ES-I3 (cell line): Measurements from ENCODE around the gene SLF2.

Source experiments
- H3K36me3 ChIP-seq: 2 replicates; pipeline ENCODE4 v1.6.1; 2013; ENCODE audit warnings: mild to moderate bottlenecking, low read length, control low read depth, moderate library complexity; ENCODE audit not compliant: insufficient read depth
- H3K4me1 ChIP-seq: 2 replicates; pipeline ENCODE4 v1.6.1; 2013; ENCODE audit warnings: mild to moderate bottlenecking, control low read depth, low read length; ENCODE audit not compliant: insufficient read depth
- H3K9ac ChIP-seq: 2 replicates; pipeline ENCODE4 v1.6.1; 2013; ENCODE audit warnings: low read depth, mild to moderate bottlenecking, low read length, moderate library complexity
- H3K9me3 ChIP-seq: 2 replicates; pipeline ENCODE4 v1.6.1; 2013; ENCODE audit warnings: mild to moderate bottlenecking, low read length, moderate library complexity; ENCODE audit not compliant: control insufficient read depth, insufficient read depth

SLF2 gene

DNA sequence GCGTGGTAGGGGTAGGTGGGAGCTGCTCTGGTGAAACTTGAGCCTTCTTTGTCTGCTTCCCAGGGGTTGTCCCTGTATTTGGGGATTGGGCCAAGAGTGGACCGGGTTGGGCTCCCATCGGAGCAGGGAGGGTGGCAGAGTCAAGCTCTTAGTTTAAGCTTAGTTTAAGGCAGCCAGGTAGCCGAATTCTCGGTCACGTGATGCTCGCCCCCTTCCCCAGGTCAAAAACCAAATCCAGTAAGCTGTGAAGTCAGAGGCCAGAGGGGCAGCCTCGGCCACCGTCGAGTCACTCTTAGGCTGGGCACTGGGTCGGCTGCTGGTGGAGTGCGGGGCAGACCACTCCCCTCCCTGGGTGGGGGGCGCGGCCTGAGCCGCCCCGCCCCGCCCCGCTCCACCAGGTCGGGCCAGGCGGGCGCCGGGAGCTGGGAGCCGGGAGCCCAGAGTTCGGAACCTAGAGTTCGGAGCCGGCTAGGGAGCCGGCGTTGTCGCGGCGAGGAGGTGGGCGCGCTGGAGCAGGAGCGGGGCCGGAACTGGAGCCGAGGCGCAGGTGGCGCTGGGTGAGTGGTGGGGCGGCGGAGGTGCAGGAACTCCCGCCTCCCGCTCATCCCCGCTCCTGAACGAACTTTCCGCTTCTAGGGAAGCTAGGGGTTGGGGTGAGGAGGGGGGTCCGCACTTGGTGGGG lies 84.1 kb downstream of the SLF2 start:
- peaks cover 16% of the 10 kb centered on the region for H3K4me1 ChIP-seq
- no peaks in the 10 kb centered on the region for H3K9me3 ChIP-seq

DNA sequence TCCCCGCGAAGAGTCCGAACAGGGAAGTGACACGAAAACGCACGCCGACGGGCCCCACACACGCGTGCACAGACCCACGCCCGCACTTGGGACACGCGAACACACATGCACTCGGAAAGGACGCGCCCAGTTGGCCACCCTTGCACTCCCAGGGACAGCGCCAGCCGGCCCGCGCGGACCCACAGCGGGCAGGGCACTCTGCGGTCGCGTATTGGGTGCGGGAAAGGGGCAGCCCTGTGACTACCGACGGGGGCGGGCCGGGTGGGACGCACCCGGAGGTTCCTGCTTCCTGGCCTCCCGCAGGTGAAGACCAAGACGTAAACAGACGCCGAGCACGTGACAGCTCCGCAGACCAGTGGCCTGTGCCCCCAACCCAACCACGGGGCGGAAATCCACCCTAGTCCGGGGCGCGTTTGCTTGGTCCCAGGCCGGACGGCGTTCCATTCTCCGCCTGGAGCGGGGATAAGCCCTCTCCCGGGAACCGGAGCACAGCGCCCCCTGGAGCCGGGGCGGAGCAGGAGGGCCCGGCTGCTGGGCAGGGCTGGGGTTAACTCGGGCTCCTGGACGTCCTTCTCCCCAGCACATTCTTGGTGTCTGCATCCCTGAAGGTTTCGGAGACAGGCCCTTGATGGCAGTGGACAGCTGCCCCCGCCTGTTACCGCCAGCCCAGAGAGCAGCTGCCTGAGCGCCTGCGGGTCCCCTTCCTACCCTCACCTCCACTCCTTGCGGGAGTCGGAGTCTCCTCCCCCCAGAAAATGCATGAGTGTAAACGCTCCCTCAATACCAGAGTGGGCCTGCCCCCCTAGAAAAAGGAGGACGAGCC lies 84.8 kb downstream of the SLF2 start:
- H3K4me1 ChIP-seq, result peaks cover 16% of the 10 kb centered on the region

More for the DNA sequence above, 84.1 kb downstream of the SLF2 start:
- H3K36me3 ChIP-seq, result peaks cover 9% of the 10 kb centered on the region; the same call in 1 of the 2 replicates
- peak overlapping the region; percentile 66 for H3K9ac ChIP-seq

DNA sequence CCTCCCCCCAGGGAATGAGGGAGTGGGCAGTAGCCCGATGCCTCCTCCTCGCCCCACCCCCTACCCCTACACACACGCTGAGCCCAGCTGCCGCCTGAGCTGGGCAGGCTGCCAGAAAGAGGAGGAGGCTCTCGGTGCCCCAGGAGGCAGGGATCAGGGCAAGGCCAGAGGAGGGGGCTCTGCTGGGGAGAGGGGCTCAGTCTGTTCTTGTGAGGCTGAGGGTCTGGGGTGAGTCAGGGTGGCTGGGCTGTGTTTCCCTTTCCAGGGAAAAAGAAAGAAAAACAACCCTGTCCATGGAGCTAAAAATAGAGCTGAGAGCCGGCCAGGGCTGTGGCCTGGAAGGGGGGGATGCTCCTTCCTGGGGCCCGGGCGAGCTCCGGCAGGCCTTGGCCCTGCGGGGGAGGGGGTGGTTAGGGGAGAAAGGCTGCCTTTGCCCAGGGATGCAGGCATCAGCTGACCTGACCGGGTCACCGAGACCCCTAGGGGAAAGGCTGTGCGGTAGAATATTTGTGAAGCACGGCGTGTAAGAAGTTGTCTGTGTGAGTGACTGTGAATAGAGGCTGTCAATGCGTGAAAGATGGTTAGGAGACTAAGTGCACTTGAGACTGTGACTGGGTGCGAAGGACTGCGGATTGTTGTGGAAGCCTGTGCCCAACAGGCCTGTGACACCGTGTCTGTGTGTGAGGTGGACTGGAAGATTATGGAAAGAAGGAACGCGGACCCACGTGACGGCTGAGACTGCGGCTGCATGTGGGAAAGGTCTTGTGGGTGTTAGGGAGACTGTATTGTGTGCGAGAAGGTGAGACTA lies 85.6 kb downstream of the SLF2 start:
- no peaks in the 10 kb centered on the region for H3K9me3 ChIP-seq
- H3K9ac ChIP-seq, result peak overlapping the region; percentile 66
- H3K36me3 ChIP-seq, result peaks cover 12% of the 10 kb centered on the region; the same call in 1 of the 2 replicates
- H3K4me1 ChIP-seq, result peaks cover 16% of the 10 kb centered on the region

More for the DNA sequence above, 84.8 kb downstream of the SLF2 start:
- H3K9me3 ChIP-seq, result no peaks in the 10 kb centered on the region
- H3K9ac ChIP-seq, result peak overlapping the region; percentile 66; the same call in 1 of the 2 replicates
- peaks cover 9% of the 10 kb centered on the region; the same call in 1 of the 2 replicates for H3K36me3 ChIP-seq

DNA sequence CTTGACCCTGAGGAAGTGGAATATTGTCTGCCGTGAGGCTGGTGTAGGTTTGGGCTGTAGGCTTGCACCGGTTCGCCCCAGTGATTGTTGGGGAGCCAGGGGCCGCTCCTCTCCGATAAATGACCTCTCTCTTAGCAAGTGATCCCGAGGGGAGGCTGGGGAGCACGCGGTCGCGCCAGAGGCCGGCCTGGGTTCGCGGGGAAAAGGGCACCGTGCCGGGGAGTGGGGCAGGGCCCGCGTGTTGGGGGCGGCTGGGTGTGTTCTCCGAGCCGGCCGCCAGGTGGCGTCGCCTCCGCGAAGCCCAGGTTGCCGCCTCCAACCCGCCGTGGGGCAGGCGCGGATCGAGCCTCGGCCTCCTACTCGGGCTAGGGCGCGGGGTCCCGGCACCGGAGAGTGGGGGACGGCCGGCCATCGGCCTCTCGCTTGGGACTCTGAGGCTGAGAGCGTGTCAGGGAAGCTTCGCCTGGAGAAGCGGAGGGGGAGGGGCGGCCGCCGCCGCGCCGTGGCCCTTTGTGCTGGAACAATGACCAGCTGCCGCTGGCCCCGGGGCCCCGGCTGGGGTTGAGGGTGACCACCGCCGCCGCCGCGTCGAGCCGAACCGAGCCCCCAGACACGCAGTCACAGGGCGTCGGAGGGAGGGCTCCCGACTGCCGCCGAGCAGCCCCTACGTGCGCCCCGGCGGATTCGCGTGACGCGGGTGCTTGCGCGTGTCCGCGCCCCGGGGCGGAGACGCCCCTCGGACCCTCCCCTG lies 86.4 kb downstream of the SLF2 start:
- peak overlapping the region; percentile 66 for H3K9ac ChIP-seq
- H3K4me1 ChIP-seq, result peaks cover 16% of the 10 kb centered on the region
- H3K36me3 ChIP-seq, result peaks cover 5% of the 10 kb centered on the region; the same call in 1 of the 2 replicates
- no peaks in the 10 kb centered on the region for H3K9me3 ChIP-seq

DNA sequence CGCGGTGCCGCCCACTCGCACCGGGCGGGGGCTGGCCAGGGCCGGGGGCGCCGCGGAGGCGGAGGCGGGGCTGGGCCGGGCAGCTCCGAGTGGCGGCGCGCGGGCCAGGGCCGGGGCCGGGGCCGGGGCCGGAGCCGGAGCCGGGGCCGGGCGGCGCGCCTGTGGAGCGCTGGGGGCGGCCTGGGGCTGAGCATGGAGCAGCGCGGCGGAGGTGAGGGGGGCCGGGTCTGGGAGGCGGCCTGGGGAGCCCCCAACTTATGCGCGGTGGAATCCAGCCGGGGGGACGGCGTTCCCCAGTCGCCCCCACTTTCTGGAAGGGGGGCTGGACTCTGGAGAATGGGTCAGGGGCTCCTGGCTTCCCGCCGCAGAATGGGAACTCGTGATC lies 87.0 kb downstream of the SLF2 start, which contains the start of gene LZTS2:
Gene LZTS2, plus strand, starts transcription at position 67 of the 385 bp plus-strand sequence. CDS start 2,731 bp downstream, outside the sequence.
- Histone ChIP-seq H3K4me1 (peaks cover 12% of the 10 kb centered on the region), H3K9me3 (no peaks in the 10 kb centered on the region), H3K36me3 (peaks cover 5% of the 10 kb centered on the region; the same call in 1 of the 2 replicates), H3K9ac (peak within 1 kb of the TSS; percentile 66)

DNA sequence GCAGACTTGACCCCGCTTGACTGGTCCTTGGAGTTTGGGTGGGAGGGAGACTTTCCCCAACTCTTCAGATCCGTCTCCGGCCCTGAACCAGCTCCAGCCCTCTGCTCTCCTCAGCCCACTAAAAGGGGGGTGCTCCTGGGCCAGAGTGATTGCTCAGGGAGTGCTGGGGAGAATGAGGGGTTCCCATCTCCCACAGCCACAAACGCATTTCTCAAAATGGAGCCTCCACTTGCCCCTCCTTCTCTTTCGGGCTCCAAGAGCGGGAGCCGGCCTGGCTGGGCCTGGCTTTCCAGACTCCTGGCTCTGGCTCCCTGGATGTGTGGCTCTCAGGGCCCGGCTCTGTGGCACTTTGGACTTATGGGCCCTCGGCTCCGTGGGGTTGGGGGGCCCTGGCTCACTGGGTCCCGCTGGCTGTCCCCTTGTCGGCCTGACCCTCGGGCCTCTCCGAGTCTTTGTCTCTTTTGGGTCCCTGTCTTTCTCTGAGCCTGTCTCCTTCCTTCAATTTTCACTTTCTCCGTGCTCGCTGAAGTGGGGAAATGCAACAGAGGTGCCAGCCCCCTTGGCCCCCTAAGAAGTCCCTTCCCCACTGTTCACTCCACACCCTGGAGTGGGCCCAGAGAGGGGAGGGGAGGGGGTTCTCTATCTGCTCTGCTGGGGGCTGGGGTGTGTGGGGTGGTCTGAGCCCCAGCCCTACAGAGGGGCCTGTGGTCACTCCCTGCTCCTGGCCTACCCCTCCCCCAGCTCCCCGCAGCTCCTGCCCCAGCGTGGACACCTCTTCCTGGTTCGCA lies 87.6 kb downstream of the SLF2 start:
- Histone ChIP-seq H3K36me3 (peaks cover 5% of the 10 kb centered on the region; the same call in 1 of the 2 replicates), H3K9ac (peak overlapping the region; percentile 66), H3K9me3 (no peaks in the 10 kb centered on the region), H3K4me1 (peaks cover 11% of the 10 kb centered on the region)

DNA sequence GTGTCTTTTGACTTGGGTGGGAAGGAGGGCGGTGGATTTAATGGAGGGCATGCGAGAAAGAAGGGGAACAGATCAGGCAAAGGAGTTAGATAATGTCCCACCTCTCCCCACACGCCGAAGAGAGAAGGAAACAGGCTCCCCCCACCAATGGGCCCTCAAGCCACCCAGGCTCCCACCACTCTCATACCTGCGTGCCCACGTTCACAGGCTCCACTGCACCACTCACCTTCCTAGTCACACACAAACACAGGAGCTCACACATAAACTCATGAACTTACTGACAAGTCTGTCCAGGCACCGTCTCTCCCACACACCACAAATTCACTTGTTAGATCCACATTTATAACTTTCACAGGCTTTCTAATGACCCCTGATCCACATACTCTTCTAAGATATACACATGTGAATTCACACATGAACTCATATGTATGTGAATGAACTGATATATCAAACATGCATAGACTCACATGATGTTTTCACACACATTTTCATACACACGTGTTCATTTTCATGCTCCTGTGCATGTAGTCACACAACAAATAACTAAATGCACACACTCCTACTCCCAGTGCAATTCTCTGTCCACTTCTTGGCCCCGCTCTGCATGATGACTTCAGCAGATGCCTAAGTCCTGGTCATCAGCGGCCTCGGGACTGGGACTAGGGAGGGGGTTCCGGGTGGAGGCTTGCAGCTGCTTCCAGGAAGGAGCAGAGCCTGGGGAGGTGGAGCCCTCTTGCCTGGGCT lies 88.3 kb downstream of the SLF2 start:
- H3K36me3 ChIP-seq, result peaks cover 6% of the 10 kb centered on the region; the same call in 1 of the 2 replicates
- H3K9me3 ChIP-seq, result no peaks in the 10 kb centered on the region
- peak overlapping the region; percentile 66; the same call in 1 of the 2 replicates for H3K9ac ChIP-seq
- H3K4me1 ChIP-seq, result peaks cover 11% of the 10 kb centered on the region

DNA sequence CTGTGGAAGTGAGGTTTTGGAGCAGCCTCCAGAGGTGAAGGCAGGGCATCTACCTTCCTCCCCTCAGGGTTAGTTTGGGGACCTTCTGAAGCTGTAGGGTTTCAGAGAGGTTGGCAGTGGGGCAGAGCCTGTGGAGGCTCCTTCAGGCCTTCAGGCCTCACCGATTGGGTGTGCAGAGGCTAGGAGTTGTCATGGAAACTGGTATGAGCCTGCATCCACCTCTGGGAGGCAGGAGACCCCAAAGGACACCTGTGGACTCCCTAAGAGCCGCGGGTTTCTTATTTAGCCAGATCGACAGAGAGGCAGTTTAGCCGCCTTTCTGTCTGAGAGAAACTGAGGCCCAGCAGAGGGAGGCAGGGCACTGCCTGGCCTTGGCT lies 88.9 kb downstream of the SLF2 start:
- no peaks in the 10 kb centered on the region for H3K9me3 ChIP-seq

DNA sequence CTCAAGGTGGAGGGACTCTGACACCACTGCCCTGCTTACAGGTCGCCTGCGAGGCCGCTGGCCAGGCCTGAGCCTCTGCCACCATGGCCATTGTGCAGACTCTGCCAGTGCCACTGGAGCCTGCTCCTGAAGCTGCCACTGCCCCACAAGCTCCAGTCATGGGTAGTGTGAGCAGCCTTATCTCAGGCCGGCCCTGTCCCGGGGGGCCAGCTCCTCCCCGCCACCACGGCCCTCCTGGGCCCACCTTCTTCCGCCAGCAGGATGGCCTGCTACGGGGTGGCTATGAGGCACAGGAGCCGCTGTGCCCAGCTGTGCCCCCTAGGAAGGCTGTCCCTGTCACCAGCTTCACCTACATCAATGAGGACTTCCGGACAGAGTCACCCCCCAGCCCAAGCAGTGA lies 89.7 kb downstream of the SLF2 start:
- Histone ChIP-seq H3K4me1 (peaks cover 7% of the 10 kb centered on the region), H3K9me3 (no peaks in the 10 kb centered on the region), H3K9ac (no peak overlapping the region), H3K36me3 (peaks cover 8% of the 10 kb centered on the region; the same call in 1 of the 2 replicates)

More for the DNA sequence above, 88.9 kb downstream of the SLF2 start:
- Histone ChIP-seq H3K36me3 (peaks cover 8% of the 10 kb centered on the region; the same call in 1 of the 2 replicates), H3K9ac (no peak overlapping the region), H3K4me1 (peaks cover 7% of the 10 kb centered on the region)

DNA sequence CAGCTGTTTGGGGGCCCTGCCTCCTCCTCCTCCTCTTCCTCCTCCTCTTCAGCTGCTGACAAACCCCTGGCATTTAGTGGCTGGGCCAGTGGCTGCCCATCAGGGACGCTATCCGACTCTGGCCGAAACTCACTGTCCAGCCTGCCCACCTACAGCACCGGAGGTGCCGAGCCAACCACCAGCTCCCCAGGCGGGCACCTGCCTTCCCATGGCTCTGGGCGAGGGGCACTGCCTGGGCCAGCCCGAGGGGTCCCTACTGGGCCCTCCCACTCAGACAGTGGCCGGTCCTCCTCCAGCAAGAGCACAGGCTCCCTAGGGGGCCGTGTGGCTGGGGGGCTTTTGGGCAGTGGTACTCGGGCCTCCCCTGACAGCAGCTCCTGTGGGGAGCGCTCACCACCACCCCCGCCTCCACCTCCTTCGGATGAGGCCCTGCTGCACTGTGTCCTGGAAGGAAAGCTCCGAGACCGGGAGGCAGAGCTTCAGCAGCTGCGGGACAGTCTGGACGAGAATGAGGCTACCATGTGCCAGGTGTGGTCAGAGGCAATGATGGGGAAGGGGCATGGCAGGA lies 91.0 kb downstream of the SLF2 start:
- peaks cover 10% of the 10 kb centered on the region for H3K4me1 ChIP-seq
- H3K9me3 ChIP-seq, result no peaks in the 10 kb centered on the region
- no peak overlapping the region for H3K9ac ChIP-seq
- H3K36me3 ChIP-seq, result peaks cover 8% of the 10 kb centered on the region; the same call in 1 of the 2 replicates

DNA sequence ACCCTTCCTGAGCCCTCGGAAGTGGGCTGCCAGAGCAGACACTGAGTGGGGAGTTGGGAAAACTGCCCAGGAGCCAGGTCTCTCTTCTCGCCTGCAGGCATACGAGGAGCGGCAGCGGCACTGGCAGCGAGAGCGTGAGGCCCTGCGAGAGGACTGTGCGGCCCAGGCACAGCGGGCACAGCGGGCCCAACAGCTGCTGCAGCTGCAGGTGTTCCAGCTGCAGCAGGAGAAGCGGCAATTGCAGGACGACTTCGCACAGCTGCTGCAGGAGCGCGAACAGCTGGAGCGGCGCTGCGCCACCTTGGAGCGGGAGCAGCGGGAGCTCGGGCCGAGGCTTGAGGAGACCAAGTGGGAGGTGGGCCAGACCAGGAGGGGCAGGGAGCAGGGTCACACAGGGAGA lies 92.6 kb downstream of the SLF2 start:
- H3K9ac ChIP-seq, result no peak overlapping the region
- peaks cover 12% of the 10 kb centered on the region for H3K4me1 ChIP-seq
- no peaks in the 10 kb centered on the region for H3K9me3 ChIP-seq
- H3K36me3 ChIP-seq, result peaks cover 8% of the 10 kb centered on the region; the same call in 1 of the 2 replicates
